RWPE2 (cell line): ENCODE measurements around the gene CHRM5.

Source experiments
- ATAC-seq: fragments of 200-7000 bp; cut with Tn5 transposase; 3 replicates; pipeline ENCODE4 v1.9.1; 2021; ENCODE audit warnings: low read depth
- DNase-seq: peaks from one replicate; pipeline ENCODE4 v3.0.0-alpha.2; 2020; ENCODE audit warnings: low spot score
- H3K27ac ChIP-seq: fragments of 450-650 bp; 2 replicates; pipeline ENCODE4 v1.5.1; 2017; ENCODE audit warnings: mild to moderate bottlenecking; ENCODE audit not compliant: poor library complexity, severe bottlenecking
- H3K27me3 ChIP-seq: fragments of 250-450 bp; sonication (Bioruptor Pico); 2 replicates; pipeline ENCODE4 v1.5.1; 2021; ENCODE audit warnings: mild to moderate bottlenecking, moderate library complexity; ENCODE audit not compliant: insufficient read depth, poor library complexity, severe bottlenecking
- H3K36me3 ChIP-seq: fragments of 250-450 bp; sonication (Bioruptor Pico); 2 replicates; pipeline ENCODE4 v1.5.1; 2020; ENCODE audit warnings: low read depth, mild to moderate bottlenecking, moderate library complexity
- H3K4me1 ChIP-seq: fragments of 250-450 bp; sonication (Bioruptor Pico); 2 replicates; pipeline ENCODE4 v1.5.1; 2021; ENCODE audit warnings: mild to moderate bottlenecking, moderate library complexity; ENCODE audit not compliant: insufficient read depth, poor library complexity, severe bottlenecking
- H3K4me3 ChIP-seq: fragments of 250-450 bp; sonication (Bioruptor Pico); 2 replicates; pipeline ENCODE4 v1.5.1; 2021; ENCODE audit warnings: mild to moderate bottlenecking, moderate library complexity; ENCODE audit not compliant: severe bottlenecking
- H3K9me3 ChIP-seq: fragments of 250-450 bp; sonication (Bioruptor Pico); 2 replicates; pipeline ENCODE4 v1.5.1; 2021; ENCODE audit warnings: mild to moderate bottlenecking, moderate library complexity; ENCODE audit not compliant: severe bottlenecking
- TF ChIP-seq, protein P1 (sequence below): fragments of 450-650 bp; IDR thresholded peaks from one replicate; pipeline ENCODE4 v1.5.1; 2017; ENCODE audit warnings: mild to moderate bottlenecking, moderate library complexity; ENCODE audit not compliant: poor library complexity, severe bottlenecking

CHRM5 gene

GRCh38 chr15:33971811-33972210, 3.5 kb downstream of the CHRM5 start:
- no peak for ATAC-seq
- no peak overlapping the region for H3K4me3 ChIP-seq

GRCh38 chr15:33975022-33975565, 6.8 kb downstream of the CHRM5 start:
- no peak for DNase-seq
- TF ChIP-seq, protein P1, sequence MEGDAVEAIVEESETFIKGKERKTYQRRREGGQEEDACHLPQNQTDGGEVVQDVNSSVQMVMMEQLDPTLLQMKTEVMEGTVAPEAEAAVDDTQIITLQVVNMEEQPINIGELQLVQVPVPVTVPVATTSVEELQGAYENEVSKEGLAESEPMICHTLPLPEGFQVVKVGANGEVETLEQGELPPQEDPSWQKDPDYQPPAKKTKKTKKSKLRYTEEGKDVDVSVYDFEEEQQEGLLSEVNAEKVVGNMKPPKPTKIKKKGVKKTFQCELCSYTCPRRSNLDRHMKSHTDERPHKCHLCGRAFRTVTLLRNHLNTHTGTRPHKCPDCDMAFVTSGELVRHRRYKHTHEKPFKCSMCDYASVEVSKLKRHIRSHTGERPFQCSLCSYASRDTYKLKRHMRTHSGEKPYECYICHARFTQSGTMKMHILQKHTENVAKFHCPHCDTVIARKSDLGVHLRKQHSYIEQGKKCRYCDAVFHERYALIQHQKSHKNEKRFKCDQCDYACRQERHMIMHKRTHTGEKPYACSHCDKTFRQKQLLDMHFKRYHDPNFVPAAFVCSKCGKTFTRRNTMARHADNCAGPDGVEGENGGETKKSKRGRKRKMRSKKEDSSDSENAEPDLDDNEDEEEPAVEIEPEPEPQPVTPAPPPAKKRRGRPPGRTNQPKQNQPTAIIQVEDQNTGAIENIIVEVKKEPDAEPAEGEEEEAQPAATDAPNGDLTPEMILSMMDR: peak; percentile 9
- no peaks in the 10 kb centered on the region for H3K27me3 ChIP-seq
- ATAC-seq: no peak; the same call in 2 of the 3 replicates
- no peaks in the 10 kb centered on the region for H3K9me3 ChIP-seq
- no peaks in the 10 kb centered on the region for H3K4me1 ChIP-seq
- no peak overlapping the region for H3K27ac ChIP-seq
- no peaks in the 10 kb centered on the region for H3K36me3 ChIP-seq
- no peak overlapping the region for H3K4me3 ChIP-seq

More at GRCh38 chr15:33971811-33972210, 3.5 kb downstream of the CHRM5 start:
- Histone ChIP-seq H3K27me3 (no peaks in the 10 kb centered on the region), H3K27ac (no peak overlapping the region), H3K4me1 (no peaks in the 10 kb centered on the region), H3K9me3 (no peaks in the 10 kb centered on the region), H3K36me3 (no peaks in the 10 kb centered on the region)
- DNase-seq: no peak
- TF ChIP-seq, protein P1: no peak

DNA sequence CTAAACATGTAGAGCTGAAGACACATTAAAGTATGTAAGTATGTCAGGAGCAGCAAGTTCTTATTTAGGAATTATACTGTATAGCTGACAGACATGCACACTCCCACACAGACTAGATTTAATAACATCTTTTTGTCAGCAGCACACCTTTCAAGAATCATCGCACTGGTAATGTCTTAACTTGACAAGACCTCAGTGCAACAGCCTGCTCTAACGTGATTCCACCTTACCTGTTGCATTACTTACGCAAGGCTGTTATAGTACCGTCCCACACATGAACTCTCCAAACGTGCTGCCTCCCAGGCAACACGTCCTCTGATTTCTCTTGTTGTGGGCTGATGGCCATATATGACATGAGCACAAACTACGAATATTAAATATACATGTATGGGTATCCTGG, 11.9 kb downstream of the CHRM5 start:
- Histone ChIP-seq H3K27me3 (no peaks in the 10 kb centered on the region), H3K4me1 (no peaks in the 10 kb centered on the region), H3K27ac (no peak overlapping the region), H3K36me3 (no peaks in the 10 kb centered on the region), H3K4me3 (no peak overlapping the region), H3K9me3 (no peaks in the 10 kb centered on the region)
- DNase-seq (no peak), ATAC-seq (peak; percentile 27; the same call in 2 of the 3 replicates)
- TF ChIP-seq, protein P1: no peak

GRCh38 chr15:33982516-33982915, 14.2 kb downstream of the CHRM5 start:
- TF ChIP-seq, protein P1: no peak
- DNase-seq (no peak), ATAC-seq (no peak)
- Histone ChIP-seq H3K36me3 (no peaks in the 10 kb centered on the region), H3K4me1 (no peaks in the 10 kb centered on the region), H3K27me3 (no peaks in the 10 kb centered on the region), H3K9me3 (no peaks in the 10 kb centered on the region), H3K27ac (no peak overlapping the region), H3K4me3 (no peak overlapping the region)

GRCh38 chr15:33985287-33985686, 17.0 kb downstream of the CHRM5 start:
- no peak overlapping the region for H3K27ac ChIP-seq
- peak; percentile 37; the same call in 2 of the 3 replicates for ATAC-seq
- no peak overlapping the region for H3K4me3 ChIP-seq

More at GRCh38 chr15:33985287-33985686, 17.0 kb downstream of the CHRM5 start:
- Histone ChIP-seq H3K27me3 (no peaks in the 10 kb centered on the region), H3K36me3 (no peaks in the 10 kb centered on the region), H3K9me3 (no peaks in the 10 kb centered on the region), H3K4me1 (no peaks in the 10 kb centered on the region)
- DNase-seq: no peak
- TF ChIP-seq, protein P1: no peak
